NCI-H510A treated with DMSO at 0.1 percent for 48 hours (cell line): Measurements from ENCODE around the gene TMEM51.
A peak's percentile ranks its signal among the peaks of the same experiment; 100 is the strongest.
"Not testable (repeated sequence)": the region's sequence is repeated elsewhere in the genome, so short reads cannot be mapped to it uniquely, and the experiment has no call there.

Source experiments
- DNase-seq: peaks from one replicate; lab custom pipeline; 2025; lab: John Stamatoyannopoulos, UW

Gene TMEM51

DNA sequence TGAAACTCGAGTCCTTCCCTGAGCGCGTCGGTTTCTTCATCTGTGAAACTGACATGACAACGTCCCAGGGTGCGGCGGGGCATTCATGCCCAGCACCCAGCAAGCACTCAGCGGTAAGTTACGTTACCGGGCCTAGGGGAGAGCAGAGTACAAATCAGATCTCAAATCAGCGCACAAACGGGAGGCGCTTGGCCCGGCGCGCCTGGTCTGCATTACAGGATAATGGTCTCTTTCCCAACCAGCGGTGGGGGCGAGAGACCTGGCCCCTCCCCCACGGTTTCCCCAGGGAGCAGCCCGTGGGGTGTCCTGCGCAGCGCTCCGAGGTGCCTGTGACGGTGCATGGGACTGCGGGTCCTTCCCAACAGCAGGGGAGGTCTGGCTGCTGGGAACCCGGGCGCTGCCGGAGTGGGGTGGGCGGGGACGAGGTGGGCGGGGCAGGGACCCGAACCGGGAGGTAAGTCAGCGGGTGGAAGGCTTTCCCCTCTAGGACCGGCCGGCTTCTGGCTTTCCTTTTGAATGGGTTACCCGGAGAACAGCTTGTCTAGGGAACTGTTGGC lies 1.0 kb downstream of the TMEM51 start:
- DNase-seq, result no peak

DNA sequence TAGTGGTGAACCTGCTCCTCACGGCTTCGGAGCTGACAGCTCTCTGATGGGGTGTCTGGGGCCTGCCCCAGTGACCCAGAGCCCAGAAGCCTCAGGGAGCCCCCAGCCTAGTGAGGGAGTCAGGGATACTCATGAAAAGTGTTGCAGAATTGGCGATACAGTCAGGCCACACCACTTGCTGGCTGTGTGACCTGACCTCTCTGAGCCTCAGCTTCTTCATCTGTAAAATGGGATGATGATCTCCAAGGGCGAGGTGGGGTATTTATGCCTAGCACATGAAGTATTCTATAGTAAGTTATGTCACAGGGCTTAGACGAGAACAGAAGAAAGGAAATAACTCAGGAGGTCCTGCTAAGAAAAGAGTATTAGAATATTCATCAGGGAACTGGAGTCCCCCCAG lies 1.6 kb downstream of the TMEM51 start:
- no peak for DNase-seq

DNA sequence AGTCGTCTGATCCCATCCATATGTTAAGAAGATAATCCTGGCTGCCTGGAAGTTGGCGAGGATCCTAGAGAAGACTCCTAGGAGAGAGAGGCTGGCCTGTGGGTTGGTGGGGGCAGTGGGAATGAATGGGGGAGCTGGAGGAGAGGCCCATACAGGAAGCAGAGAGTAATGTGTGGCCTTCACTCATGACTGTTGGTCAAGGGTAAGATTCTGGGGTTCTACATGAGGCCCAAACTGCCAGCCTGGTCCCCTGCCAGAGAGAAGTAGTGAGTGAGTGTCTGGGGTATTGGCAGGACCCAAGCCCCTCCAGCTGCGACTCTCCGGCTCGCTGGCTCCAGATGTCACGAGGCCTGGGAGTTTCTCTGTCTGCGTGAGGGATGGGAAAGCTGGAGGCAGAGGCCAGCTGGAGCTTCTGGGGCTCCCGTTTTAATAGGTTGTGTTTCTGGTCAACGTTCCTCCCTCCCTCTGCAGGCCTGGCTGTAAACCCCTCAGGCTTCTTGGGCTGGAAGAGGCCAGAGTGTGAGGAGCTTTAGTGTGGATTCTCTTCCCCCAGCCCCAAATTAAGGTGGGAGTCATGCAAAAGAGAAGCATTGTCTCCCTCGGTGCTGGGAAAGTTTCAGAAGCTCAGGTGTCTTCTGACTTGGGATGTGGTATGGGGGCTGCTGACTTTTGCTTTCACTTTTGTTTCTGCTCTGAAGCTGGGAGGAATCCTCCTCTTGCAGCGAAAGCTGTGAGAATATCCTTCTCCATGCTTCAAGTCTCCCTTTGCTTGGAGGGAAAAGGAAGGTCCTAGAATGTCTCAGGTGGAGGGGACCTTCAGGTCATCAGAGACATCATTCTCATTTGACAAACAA lies 2.6 kb downstream of the TMEM51 start:
- no peak for DNase-seq

DNA sequence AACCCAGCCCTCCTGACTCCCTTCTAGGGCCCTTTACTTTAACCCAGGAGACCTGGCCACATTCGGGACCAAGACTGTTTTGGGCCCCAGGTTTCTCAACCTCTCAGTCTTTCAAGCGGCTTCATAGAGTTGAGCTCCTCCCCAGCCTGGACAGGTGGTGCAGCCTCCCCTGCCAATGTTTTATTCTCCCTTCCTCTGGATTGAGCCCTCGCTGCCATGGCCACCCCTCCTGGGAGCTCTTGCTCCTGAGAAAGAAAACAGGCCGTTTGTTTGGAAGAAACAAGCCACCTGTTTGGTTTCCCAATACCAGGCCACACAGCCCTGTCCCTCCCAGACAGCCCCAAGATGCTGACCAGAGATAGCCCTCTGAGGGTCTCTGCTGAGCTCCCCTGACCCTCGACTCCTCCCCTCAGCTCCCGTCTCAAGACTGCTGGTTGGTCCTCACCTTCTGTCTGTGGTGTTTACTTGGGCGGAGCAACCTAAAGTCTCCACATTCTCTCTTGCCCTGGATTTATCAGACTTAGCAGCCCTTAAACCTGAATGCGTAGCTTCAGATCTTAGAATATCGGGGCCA lies 3.3 kb downstream of the TMEM51 start:
- peak; percentile 46 for DNase-seq

DNA sequence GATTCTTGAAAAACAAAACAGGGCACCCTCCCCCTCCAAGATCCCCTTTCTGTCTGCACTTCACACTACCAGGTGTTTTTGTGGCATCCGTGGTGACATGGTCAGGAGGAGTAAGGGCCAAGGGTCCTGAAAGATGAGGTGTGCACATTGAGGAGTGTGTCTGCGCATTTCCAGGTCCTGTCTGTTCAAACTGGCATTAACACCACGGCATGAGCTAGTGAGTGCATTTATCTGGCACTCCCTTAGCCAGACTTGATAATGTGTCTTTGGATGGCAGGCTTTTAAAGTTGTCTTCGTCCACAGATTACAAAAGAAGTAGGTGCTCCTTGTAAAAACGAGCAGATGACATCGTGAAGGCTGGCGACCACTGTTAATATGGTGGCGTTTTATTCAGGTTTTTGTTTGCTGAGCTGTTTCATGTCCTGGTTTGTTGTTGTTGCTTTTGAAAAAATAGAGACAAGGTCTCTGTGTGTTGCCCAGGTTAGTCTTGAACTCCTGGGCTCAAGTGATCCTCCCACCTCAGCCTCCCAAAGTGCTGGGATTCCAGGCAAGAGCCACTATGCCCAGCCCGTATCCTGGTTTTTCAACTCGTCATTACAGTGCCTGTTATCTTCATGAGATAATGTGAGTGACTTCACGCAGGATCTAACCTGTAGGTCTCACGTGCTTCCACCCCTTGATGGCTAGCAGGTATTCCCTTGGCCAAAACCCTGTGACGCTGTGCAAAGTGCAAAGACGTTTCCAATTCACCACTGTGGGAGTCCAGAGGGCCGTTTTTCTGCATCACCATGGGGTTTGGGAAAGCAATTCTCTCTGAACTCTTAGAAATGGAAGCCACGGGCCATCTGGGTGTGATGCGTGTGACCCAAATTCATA lies 4.2 kb downstream of the TMEM51 start:
- no peak for DNase-seq

DNA sequence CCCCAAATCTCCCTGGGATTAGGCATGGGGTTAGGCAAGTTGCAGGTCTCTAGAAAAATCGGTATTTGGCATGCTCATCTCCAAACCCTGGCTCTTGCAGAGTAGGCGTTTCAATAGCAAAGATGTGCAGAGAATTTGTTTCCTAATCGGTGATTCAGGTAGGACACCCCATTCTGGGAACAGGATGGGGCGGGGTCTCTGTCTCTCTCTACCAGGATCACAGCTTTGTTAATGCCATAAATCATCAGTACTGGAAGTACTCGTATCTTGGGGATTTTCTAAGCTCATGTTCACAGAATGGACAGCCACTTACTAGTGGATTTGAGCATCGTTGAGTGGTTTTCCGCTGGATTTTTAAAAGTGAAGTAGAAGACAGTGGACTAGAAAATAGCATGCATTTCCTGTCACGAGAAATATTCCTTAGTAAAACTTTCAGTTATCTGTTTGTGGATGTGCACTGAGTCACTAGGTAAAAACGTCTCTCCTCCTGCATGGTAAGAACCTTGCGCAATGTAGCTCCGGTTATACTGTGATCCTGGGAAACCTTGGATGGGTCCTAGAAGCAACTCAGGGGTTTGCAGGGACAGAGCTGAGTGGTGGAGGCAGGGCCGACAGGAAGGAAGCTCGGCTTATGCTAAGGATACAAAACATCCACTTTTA lies 5.1 kb downstream of the TMEM51 start:
- no peak for DNase-seq

DNA sequence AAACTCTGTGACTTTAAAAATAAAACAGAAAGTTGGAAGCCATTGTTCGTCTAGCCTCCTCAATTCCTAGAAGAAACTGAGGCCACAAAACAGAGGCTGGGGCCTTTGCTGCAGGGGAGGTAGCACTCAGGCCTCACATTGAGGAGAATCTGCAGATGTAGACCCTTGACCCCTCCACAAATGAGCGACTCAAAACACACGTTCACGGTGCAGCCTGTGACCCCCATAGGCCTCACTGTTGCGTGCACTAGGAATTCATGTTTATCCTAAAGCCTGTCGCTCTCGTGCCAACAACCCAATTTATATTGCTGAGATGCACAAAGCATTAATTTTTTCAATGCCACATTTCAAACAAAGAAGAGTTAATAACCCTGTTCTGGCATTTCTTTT lies 5.6 kb downstream of the TMEM51 start:
- DNase-seq, result no peak

DNA sequence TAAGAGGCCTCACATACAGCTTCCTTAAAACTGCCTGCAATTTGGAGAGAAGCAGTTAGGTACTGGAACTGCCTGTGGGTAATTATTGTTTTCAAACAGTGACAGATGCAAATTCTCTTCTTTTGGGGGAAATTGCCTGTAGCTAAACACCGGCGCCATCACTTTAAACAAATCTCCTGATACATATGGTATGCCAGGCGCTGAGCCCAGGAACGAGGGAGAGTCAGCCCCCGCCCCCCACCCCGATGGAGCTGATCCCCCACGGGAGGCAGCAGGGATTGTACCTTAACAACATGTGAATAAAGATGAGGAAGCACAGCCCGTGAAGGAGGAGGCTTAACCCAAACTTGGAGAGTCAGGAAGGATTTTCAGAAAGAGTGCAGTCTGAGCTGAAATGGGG lies 7.1 kb downstream of the TMEM51 start:
- no peak for DNase-seq

DNA sequence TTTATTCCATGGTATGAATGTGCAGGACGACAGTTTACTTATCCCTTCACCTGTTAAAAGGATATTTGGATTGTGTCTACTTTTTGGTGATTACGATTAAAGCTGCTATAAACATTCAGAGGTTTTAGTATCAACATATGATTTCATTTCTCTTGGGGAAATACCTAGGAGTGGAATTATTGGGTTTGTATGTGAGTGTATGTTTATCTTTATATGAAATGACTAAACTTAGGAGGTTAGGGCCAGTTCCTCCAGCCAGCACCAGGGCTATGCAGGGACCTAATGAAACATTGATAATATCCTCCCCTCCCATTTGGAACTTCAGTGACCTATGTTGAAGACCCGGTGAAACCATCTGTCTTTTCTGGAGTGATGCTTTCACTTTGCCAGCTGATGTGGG lies 13.8 kb downstream of the TMEM51 start:
- DNase-seq, result no peak

DNA sequence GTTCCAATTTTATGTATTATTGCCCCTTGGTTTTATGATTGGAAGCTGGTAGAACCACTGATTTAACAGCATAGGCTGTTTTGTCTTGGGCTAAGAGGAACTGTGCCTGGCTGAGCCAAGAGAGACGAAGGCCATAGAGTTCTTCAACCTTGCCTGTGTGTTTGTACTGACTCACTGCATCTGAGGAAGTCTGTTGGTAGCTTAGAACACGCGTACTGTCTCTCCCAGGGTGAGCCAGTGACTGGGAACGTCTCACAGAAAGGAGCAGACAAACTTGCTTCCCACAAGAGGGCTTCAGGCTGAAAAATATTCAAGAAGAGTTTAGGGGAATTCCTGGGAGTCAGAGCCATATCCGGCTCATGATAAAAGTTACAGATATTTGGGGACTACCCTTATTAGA lies 14.9 kb downstream of the TMEM51 start:
- no peak for DNase-seq

DNA sequence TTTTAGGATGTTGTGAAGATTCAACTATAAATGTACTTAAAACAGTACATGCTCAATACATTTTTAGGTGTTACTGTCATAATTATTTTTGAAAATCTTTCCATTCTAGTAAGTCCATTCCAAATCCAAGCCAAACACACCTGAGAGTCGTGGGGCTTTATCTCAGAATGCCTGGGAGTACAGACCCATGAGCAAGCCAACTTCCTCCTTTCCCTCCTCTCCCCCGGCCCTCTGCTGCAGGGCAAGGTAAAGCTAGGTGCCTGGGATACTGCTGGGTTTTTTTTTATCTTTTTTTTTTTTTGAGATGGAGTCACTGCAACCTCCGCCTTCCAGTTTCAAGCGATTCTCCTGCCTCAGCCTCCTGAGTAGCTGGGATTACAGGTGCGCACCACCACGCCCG lies 16.5 kb downstream of the TMEM51 start:
- DNase-seq, result no peak

DNA sequence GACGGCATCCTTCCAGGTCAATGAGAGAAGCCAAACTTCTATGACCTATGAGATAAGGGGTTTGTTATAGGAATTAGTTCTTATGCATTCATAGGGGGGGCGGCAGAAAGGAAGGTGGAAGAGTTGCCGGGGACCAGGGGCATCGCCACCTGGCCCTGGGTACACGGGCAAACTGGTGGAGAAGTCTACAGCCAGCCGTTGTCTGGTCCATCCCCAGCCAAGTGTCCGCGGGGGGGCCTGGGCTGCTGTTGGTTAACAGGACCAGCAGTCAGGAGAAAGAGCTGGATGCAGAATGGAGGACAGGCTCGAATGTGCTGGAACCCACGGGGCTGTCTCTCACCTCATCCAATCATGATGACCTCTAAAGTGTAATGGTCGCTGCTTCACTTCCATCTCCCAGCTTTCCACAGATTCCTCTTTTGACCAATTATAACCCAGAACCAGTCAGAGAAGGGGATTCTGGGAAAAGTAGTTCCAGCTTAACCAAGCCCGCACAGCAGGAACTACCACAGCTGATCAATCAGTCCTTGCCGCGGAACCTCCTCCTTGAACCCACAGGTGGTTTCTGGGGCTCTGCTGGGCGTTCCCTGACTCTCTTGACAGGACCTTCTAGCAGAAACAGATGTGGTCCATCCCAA lies 17.8 kb downstream of the TMEM51 start:
- DNase-seq, result no peak

DNA sequence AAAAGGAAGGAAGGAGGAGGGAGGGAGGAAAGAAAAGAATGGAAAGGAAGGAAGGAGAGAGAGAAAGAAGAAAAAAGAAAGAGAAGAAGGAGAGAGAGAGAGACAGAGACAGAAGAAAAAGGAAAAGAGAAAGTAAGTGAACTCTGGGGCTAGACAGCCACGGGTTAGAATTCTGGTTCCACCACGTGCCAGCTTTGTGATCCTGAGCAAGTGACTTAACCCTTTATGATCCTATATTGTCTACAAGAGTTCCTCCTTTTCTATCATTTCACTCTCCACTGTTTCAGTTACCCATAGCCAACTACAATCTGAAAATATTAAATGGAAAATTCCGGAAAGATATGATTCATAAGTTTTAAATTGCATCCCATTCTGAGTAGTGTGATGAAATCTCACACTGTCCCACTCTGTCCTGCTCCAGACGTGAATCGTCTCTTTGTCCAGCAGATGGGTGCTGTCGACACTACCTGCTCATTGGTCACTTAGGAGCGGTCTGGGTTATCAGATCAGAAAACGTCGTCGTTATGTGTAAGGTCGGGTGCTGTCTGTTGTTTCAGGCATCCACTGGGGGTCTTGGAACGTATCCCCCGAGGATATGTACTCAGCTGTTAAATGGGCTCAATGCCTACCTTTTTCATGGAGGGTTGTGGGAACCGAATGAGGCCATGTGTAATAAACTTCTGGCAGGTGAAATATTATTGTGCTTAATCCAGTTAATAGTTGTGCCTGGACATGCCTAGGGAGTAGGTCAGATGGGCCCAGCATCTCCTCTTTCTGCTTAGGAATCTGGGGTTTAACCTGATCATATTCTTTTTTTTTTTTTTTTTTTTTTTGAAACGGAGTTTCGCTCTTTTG lies 19.1 kb downstream of the TMEM51 start:
- no peak for DNase-seq

DNA sequence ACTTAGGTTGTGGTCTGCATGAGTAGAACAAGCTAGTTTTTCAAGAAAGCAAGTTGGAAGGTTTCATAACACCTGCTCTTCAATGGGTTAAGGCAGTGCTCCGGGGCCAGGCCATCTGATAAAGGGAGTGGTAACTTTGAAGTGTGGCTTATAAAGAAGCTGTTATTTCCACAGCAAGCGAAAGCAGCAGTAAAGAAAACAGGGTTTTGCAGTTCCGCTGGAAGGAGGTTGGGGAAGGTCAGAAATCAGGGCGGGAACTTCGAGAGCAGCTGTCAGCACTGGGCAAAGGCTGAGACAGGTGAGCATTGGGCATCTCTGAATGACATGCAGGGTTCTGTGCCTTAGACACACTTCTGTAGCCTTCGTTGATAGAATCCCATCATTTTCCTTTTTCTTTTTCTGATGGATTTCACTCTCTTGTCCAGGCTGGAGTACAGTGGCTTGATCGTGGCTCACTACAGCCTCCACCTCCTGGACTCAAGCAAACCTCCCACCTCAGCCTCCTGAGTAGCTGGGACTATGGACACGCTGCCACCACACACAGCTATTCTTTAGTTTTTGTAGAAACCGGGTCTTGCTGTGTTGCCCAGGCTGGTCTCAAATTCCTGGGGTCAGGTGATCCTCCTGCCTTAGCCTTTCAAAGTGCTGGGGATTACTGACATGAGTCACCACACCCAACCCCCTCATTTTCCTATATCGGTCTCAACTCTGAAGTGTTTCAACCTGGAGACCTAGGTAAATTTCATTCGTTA lies 20.5 kb downstream of the TMEM51 start:
- peak; percentile 83 for DNase-seq

DNA sequence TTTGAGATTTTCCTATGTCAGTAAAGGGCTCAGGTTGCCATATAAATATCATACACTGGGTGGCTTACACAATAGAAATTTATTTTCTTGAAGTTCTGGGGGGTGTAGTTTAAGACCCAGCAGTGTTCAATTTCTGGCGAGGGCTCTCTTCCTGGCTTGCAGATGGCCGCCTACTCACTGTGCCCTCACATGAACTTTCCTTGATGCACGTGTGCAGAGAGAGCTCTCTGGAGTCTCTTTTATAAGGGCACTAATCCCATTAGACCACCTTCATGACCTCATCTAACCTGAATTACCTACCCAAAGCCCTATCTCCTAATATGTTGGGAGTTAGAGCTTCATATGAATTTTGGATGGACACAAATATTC lies 21.1 kb downstream of the TMEM51 start:
- DNase-seq, result no peak

DNA sequence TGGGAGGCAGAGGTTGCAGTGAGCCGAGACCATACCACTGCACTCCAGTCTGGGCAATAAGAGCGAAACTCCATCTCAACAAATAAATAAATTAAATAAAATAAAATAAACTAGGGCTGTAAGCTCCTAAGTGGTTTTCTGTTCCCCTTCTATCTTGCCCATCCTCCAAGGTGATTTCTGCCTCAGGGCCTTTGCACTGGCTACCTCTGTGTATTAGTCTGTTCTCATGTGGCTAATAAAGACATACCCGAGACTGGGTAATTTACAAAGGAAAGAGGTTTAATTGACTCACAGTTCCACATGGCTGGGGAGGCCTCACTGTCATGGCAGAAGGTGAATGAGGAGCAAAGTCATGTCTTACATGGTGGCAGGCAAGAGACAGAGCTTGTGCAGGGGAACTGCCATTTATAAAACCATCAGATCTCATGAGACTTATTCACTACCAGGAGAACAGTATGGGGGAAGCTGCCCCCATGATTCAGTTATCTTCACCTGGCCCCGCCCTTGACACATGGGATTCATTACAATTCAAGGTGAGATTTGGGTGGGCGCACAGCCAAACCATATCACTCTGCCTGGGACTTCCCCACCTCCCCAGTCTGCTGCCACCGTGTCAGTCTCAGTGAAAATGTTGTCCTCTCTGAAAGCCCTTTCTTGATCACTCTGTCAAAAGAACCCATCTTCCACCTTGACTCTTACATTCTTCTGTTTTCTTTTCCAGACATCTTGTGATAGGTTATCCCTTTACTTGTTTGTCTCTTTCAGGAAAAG lies 22.0 kb downstream of the TMEM51 start:
- DNase-seq, result not testable (repeated sequence)

DNA sequence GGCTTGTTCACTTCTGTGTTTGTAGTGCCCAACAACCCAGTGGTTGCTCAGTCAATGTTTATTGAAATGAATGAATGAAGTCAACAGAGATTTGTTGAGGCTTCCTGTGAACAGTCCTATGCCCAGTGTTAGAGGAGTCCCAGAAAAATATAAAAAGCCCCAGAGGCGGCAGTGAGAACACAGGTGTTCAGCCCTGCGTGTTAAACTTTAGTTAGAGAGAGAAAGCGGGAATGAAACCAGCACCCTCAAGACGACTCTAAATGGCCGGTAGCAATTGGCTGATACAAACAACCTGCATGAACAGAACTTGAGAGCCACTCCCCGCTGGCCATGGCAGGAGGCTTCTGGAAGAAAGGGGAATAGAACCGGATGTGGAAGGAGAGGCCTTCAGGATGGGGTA lies 22.6 kb downstream of the TMEM51 start:
- no peak for DNase-seq

DNA sequence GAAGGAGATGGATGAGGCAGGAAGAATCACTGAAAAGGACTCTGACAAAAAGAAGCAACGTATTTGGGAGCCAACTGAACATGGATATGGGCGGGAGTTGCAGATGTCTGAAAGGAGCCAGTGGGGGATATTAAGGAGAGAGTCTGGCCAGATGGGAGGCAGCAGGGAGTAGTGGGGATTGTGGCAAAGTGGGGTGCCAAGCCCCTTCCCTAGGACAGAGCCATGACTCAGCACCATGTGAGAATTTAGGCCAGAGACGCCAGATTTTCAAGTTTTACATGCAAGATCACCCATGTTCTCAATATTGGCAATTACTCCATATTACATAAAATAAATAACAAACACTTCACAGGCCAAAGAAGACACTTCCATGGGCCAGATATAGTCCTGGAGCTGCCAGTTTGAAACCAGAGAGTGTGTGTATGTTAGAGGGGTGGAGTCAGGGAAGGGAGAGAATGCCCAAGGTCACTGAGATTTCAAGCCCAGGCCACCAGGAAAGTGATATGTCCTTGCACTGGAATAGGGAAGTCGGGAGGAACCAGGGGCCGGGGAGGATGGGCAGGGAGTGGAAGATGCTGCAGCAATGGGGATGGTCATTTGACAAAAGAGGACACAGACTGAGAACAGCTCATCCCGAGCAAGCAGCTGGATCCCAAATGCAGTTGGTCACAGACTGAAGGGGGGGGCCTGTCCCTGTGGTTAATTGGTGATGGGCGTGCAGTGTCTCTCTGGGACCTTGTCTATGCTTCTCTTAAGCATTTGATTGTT lies 23.5 kb downstream of the TMEM51 start:
- DNase-seq, result no peak
